NCI-H460 (cell line): ENCODE results near the gene TSPY2. TPM values are rescaled to one million over a fixed set of nuclear protein-coding genes. Genes with fewer than 3 reads are reported as not detected.
"Not testable (repeated sequence)": the region's sequence is repeated elsewhere in the genome, so short reads cannot be mapped to it uniquely, and the experiment has no call there.

Experiments used
- DNase-seq: peaks from one replicate; pipeline ENCODE4 v3.0.0-alpha.2; 2016; ENCODE audit warnings: low read depth; ENCODE audit errors: extremely low read depth
- polyA plus RNA-seq: library from polyadenylated mRNA; depleted of rRNA; stranded (reverse); fragments of >200 nt; gene quantifications from 2 replicates; pipeline ENCODE4 v1.2.3, GENCODE V29; 2014; cell fraction: nucleus; rRNA removed
- total RNA-seq: library from RNA; depleted of rRNA; stranded (reverse); fragments of >200 nt; shearing (Covaris generic); gene quantifications from 2 replicates; pipeline ENCODE4 v1.2.3, GENCODE V29; 2014; rRNA removed

TSPY2 gene, protein sequence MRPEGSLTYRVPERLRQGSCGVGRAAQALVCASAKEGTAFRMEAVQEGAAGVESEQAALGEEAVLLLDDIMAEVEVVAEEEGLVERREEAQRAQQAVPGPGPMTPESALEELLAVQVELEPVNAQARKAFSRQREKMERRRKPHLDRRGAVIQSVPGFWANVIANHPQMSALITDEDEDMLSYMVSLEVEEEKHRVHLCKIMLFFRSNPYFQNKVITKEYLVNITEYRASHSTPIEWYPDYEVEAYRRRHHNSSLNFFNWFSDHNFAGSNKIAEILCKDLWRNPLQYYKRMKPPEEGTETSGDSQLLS
- total RNA-seq = not detected in 2 replicates
- not detected in 2 replicates for polyA plus RNA-seq

DNA sequence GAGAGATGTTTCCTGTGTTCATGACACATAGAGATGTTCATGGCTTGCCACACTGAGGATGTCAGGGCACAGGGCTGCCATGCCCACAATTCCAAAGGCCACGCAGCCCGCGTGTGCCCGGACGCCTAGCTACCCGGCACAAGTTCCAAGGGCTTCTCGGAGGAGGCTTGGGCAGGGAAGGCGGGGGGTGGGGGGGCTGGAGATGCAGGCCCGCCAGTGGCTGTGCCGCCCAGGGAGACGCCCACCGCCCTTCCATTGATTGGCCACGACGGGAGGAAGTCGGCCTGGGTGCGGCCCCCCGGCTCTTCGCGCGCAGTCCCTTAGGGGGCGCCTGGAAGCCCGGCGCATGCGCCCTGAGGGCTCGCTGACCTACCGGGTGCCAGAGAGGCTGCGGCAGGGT is at the start of gene TSPY2:
Gene TSPY2, plus strand, starts transcription at position 301 of the 400 bp plus-strand sequence. Its CDS starts 46 bp downstream, at position 347.
- not testable (repeated sequence) for DNase-seq

DNA sequence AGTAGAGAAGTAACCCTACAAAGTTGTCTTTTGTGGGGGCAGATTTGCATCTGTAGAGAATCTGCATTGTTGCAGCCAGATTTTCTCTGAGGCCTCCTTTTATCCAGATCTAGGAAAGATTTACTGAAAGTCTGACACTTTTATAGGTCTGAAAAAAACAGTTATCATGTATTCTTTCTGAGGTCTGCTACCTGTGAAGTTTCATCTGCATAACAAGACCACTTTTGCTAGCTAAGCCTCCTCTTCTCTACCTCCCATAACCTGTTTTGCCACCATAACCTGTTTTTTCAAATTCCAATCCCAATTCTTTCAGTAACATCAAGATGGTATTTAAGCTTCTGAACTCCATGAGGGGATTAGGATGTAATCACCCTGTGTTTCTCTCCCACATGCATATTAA is 36.5 kb upstream of the TSPY2 start:
- DNase-seq = not testable (repeated sequence)

DNA sequence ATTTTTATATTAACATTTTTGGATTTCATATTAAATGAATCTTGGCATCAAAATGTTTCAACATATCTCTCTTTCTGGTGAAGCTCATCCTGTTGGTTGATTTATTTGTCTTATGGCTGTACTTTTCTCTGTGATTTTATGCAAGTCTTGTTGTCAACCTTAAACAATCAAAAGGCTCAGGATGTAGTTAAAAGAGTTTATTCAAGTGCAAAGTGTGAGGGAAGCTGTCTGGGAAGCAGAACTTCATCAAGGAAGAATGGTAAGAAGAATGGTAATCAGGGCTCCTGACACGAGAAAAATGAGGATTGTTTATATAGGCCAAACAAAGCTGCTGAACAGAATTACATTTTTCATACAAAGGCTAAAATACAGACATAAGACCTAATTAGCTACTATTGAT is 29.0 kb upstream of the TSPY2 start:
- DNase-seq = not testable (repeated sequence)

DNA sequence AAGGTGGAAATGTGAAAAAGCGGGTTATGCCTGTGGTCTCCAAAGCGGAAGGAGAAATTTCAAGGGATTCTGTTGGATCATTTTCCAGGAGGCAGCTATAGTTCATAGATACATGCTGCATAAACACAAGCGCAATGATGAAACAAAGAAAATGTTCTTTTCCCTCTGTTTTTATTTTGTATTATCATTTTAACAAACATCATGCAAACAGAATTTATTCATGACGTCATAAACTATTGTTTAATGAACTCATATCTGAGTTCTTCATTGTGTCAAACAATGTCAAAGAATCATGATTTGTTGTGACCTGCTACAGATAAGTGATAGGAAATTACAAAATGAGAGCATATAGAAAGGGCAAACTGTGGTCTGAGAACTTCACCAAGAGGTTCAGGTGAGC is 23.8 kb downstream of the TSPY2 start:
- not testable (repeated sequence) for DNase-seq
